Endothelial cell of umbilical vein (primary cell): ENCODE results near the gene B3GNT3. TPM values are rescaled to one million over a fixed set of nuclear protein-coding genes. Genes with fewer than 3 reads are reported as not detected.

Experiments
- BruUV-seq: library from RNA; stranded (reverse); fragments of 400-500 nt; replicated peaks from 2 replicates; lab custom pipeline; 2021; lab: Mats Ljungman, UMichigan
- CTCF ChIA-PET: fragments of 300-600, 350-600 bp; sonication (Branson Sonifier 250); formaldehyde crosslinking; loops from one replicate; lab custom pipeline; 2021; ENCODE audit warnings: antibody characterized with exemption, inconsistent platforms; lab: Charles Lee
- POLR2A ChIA-PET: fragments of 300-600, 350-600 bp; sonication (Branson Sonifier 250); formaldehyde crosslinking; loops from one replicate; lab custom pipeline; 2021; ENCODE audit warnings: antibody characterized with exemption, inconsistent platforms; lab: Charles Lee
- DNase-seq: peaks from one replicate; pipeline ENCODE4 v3.0.0-alpha.2; 2011; ENCODE audit warnings: low read depth, low spot score
- FAIRE-seq: peaks from 2 replicates; lab custom pipeline; 2011; peaks lifted over from hg19 to GRCh38; lab: Jason Lieb, UNC
- H2AFZ ChIP-seq: 2 replicates; pipeline ENCODE4 v1.6.0; 2012; ENCODE audit warnings: low read depth, low read length, control low read depth, inconsistent platforms
- H3K27ac ChIP-seq: 2 replicates; pipeline ENCODE4 v1.5.1; 2011; ENCODE audit warnings: low read depth, mild to moderate bottlenecking, control low read depth, low read length, moderate library complexity; ENCODE audit not compliant: insufficient read depth
- H3K27me3 ChIP-seq, 2 experiments: 2 replicates each; pipeline versions ENCODE4 v1.6.0 to v1.6.1; 2011; ENCODE audit warnings: low read length in 2 of 2, mixed read lengths in 1 of 2; ENCODE audit not compliant: control insufficient read depth in 2 of 2, insufficient read depth in 2 of 2
- H3K36me3 ChIP-seq, 2 experiments: 2 replicates in 1 of 2; 3 replicates in 1 of 2; pipeline ENCODE4 v1.5.1; 2011; ENCODE audit warnings: low read length in 2 of 2, mild to moderate bottlenecking in 1 of 2, moderate library complexity in 1 of 2; ENCODE audit not compliant: control insufficient read depth in 2 of 2, insufficient read depth in 2 of 2; ENCODE audit errors: extremely low read depth in 1 of 2
- H3K4me1 ChIP-seq: 3 replicates; pipeline ENCODE4 v1.5.1; 2011; ENCODE audit warnings: mild to moderate bottlenecking, low read length; ENCODE audit not compliant: control insufficient read depth, insufficient read depth; ENCODE audit errors: extremely low read depth
- H3K4me2 ChIP-seq: 2 replicates; pipeline ENCODE4 v1.6.1; 2011; ENCODE audit warnings: low read length, control low read depth, mixed read lengths; ENCODE audit not compliant: insufficient read depth
- H3K4me3 ChIP-seq, 3 experiments: fragments of 200-600 bp in 1 of 3; sonication (generic), shearing (Covaris generic) in 1 of 3; replicated peaks in 1 of 3; 2 replicates each; pipeline ENCODE4 v1.5.1; 2011 to 2016; ENCODE audit warnings: control low read depth in 3 of 3, low read length in 3 of 3, mild to moderate bottlenecking in 2 of 3, inconsistent platforms in 1 of 3, low read depth in 1 of 3, moderate library complexity in 1 of 3; ENCODE audit not compliant: insufficient read depth in 1 of 3
- H3K79me2 ChIP-seq: 2 replicates; pipeline ENCODE4 v1.6.0; 2012; ENCODE audit warnings: low read length, inconsistent platforms; ENCODE audit not compliant: control insufficient read depth, insufficient read depth
- H3K9ac ChIP-seq: replicated peaks from 2 replicates; pipeline ENCODE3; 2011; ENCODE audit warnings: low read length, control low read depth; ENCODE audit not compliant: insufficient read depth; ENCODE audit errors: extremely low read depth
- H3K9me1 ChIP-seq: replicated peaks from 3 replicates; pipeline ENCODE4 v1.6.0; 2011; ENCODE audit warnings: mild to moderate bottlenecking, low read length; ENCODE audit not compliant: control insufficient read depth, insufficient read depth; ENCODE audit errors: extremely low read depth
- H3K9me3 ChIP-seq: replicated peaks from 2 replicates; pipeline ENCODE4 v1.5.1; 2012; ENCODE audit warnings: low read length, inconsistent platforms; ENCODE audit not compliant: control insufficient read depth, insufficient read depth
- H4K20me1 ChIP-seq: replicated peaks from 2 replicates; pipeline ENCODE3; 2011; ENCODE audit warnings: mild to moderate bottlenecking, low read length; ENCODE audit not compliant: control insufficient read depth, insufficient read depth; ENCODE audit errors: extremely low read depth
- CTCF ChIP-seq, 2 donors: IDR thresholded peaks; 1 replicate in 1 of 2; 2 replicates in 1 of 2; pipeline ENCODE4 v1.5.1; 2011; ENCODE audit warnings: low read length in 2 of 2, mild to moderate bottlenecking in 2 of 2, moderate library complexity in 2 of 2, control low read depth in 1 of 2, inconsistent platforms in 1 of 2, low read depth in 1 of 2; ENCODE audit not compliant: insufficient read depth in 1 of 2; ENCODE audit errors: extremely low read depth in 1 of 2
- EZH2 ChIP-seq: IDR thresholded peaks from 2 replicates; pipeline ENCODE4 v1.6.1; 2012; ENCODE audit warnings: borderline replicate concordance, low read depth, mild to moderate bottlenecking, moderate library complexity, low read length, inconsistent platforms; ENCODE audit not compliant: severe bottlenecking
- FOS ChIP-seq: IDR thresholded peaks from 2 replicates; pipeline ENCODE4 v1.6.1; 2011; ENCODE audit warnings: mild to moderate bottlenecking, low read length, moderate library complexity, borderline replicate concordance; ENCODE audit not compliant: insufficient read depth
- GATA2 ChIP-seq: IDR thresholded peaks from 2 replicates; pipeline ENCODE4 v1.7.0; 2011; ENCODE audit warnings: low read depth, mild to moderate bottlenecking, moderate library complexity, mixed read lengths, low read length; ENCODE audit not compliant: insufficient read length, insufficient read depth
- JUN ChIP-seq: IDR thresholded peaks from 2 replicates; pipeline ENCODE4 v1.6.1; 2011; ENCODE audit warnings: borderline replicate concordance, low read depth; ENCODE audit not compliant: insufficient read length, insufficient read depth
- MAX ChIP-seq: IDR thresholded peaks from 2 replicates; pipeline ENCODE4 v1.6.1; 2011; ENCODE audit not compliant: insufficient read depth, insufficient read length
- POLR2A ChIP-seq: IDR thresholded peaks from 2 replicates; pipeline ENCODE4 v1.6.1; 2012; ENCODE audit warnings: low read depth, mild to moderate bottlenecking, control low read depth, low read length
- POLR2AphosphoS5 ChIP-seq: IDR thresholded peaks from 2 replicates; pipeline ENCODE4 v1.6.1; 2012; ENCODE audit warnings: low read depth, mild to moderate bottlenecking, control low read depth, low read length, moderate library complexity; ENCODE audit not compliant: insufficient read depth
- dilution Hi-C: fragments of 300-500 bp; cut with MboI; formaldehyde crosslinking; loops from one replicate; pipeline ENCODE4 v1.15.0; 2019; ENCODE audit warnings: low sequenced_read_pairs; ENCODE audit not compliant: extremely low pct_ligation_motif_present
- intact Hi-C: fragments of 100-400 bp; cut with micrococcal nuclease; formaldehyde crosslinking; loops from one replicate; pipeline ENCODE4 v1.10.0; 2022
- polyA plus RNA-seq, 4 experiments: library from polyadenylated mRNA; depleted of rRNA in 3 of 4; stranded (reverse) in 3 of 4; unstranded in 1 of 4; fragments of >200 nt; gene quantifications; 2 replicates each; pipeline versions ENCODE4 v1.2.1 to v1.2.3, GENCODE V29; 2011 to 2012; ENCODE audit warnings: missing spikeins in 1 of 4
- total RNA-seq: library from RNA; stranded (reverse); gene quantifications from 2 replicates; pipeline ENCODE4 v1.2.3, GENCODE V29; 2021

The B3GNT3 gene
- total and polyA plus RNA-seq, 2 donors (not counting 3 experiments of a cell fraction or from before 2014, with no cell fraction given), result 0.10 TPM; not detected in 1

- Histone ChIP-seq H3K9me1 (no peaks in the 10 kb centered on the region), H3K9ac (no peak overlapping the region), H3K27ac (no peak overlapping the region), H3K4me2 (no peak overlapping the region), H3K4me1 (peaks cover 3% of the 10 kb centered on the region), H2AFZ (peak overlapping the region; percentile 78), H3K79me2 (no peaks in the 10 kb centered on the region), H4K20me1 (no peaks in the 10 kb centered on the region), H3K27me3 (peaks cover 13 to 14% of the 10 kb centered on the region in 2 experiments), H3K9me3 (no peaks in the 10 kb centered on the region), H3K36me3 (no peaks in the 10 kb centered on the region), H3K4me3 (no peak overlapping the region)
- FAIRE-seq, result no peak
- ChIA-PET CTCF (interaction anchor here (0.7 to 2.1 kb wide), 4 partner anchors 10 to 62 kb away, joined by 3 to 17 read pairs (median 3); no protein-coding TSS in a partner anchor), POLR2A (no interaction called here)
- DNase-seq, result no peak
- BruUV-seq, result no TSS peak
- intact Hi-C loops, result loop anchor here (5.0 kb wide), 1 partner anchor 138 kb away; the partner anchor contains the start of gene CCDC124
- TF ChIP-seq MAX, result no peak
- dilution Hi-C loops, result no loop called here
These were observed 567 bp upstream of the B3GNT3 start for GRCh38 chr19:17794412-17794730.

GRCh38 chr19:17795495-17795856 is 538 bp downstream of the B3GNT3 start:
- intact Hi-C loops, result no loop called here
- TF ChIP-seq GATA2, result no peak
- TF ChIP-seq JUN, result no peak
- TF ChIP-seq EZH2, result peak; percentile 4
- TF ChIP-seq FOS, result no peak
- TF ChIP-seq POLR2A, result no peak
- no peak for TF ChIP-seq POLR2AphosphoS5
- no peak for TF ChIP-seq CTCF (IDR thresholded peaks at IDR 0.05; ENCODE audit: extremely low read depth in 1 of 2, insufficient read depth in 1 of 2, low read depth in 1 of 2, low read length in 2 of 2)
- no peak for TF ChIP-seq MAX
- Histone ChIP-seq H3K4me2 (no peak overlapping the region), H3K9ac (no peak overlapping the region), H2AFZ (no peak overlapping the region), H3K9me1 (no peaks in the 10 kb centered on the region), H3K36me3 (no peaks in the 10 kb centered on the region), H3K27ac (no peak overlapping the region), H3K4me1 (peaks cover 3% of the 10 kb centered on the region), H3K27me3 (peaks cover 13 to 14% of the 10 kb centered on the region in 2 experiments), H4K20me1 (no peaks in the 10 kb centered on the region), H3K9me3 (no peaks in the 10 kb centered on the region), H3K4me3 (no peak overlapping the region), H3K79me2 (no peaks in the 10 kb centered on the region)
- dilution Hi-C loops, result no loop called here
- DNase-seq (no peak), FAIRE-seq (no peak)
- CTCF ChIA-PET, result interaction anchor here (0.6 to 2.1 kb wide), 3 partner anchors 9 to 18 kb away, joined by 3 to 17 read pairs (median 3); no protein-coding TSS in a partner anchor
- POLR2A ChIA-PET, result interaction anchor here (0.6 kb wide), 1 partner anchor 56 kb away, joined by 3 read pairs; no protein-coding TSS in a partner anchor
- no TSS peak for BruUV-seq
